H1 (cell line): ENCODE results near the gene ICOSLG. TPM values are rescaled to one million over a fixed set of nuclear protein-coding genes. Genes with fewer than 3 reads are reported as not detected.
A peak's percentile ranks its signal among the peaks of the same experiment; 100 is the strongest.

ENCODE experiments used
- CTCF ChIA-PET: fragments of 300-600 bp; sonication (Branson Sonifier 250); formaldehyde crosslinking; loops from one replicate; lab custom pipeline; 2021; ENCODE audit not compliant: partially characterized antibody; lab: Charles Lee
- POLR2A ChIA-PET: fragments of 300-600 bp; sonication (Branson Sonifier 250); formaldehyde crosslinking; loops from one replicate; lab custom pipeline; 2021; ENCODE audit warnings: inconsistent platforms; ENCODE audit not compliant: partially characterized antibody; lab: Charles Lee
- DNase-seq, 2 experiments: peaks; one replicate each; pipeline versions ENCODE4 v3.0.0 to v3.0.0-alpha.2; 2010 to 2022; ENCODE audit warnings: low spot score in 2 of 2, low read depth in 1 of 2, mixed read lengths in 1 of 2
- FAIRE-seq: peaks from 2 replicates; lab custom pipeline; 2011; peaks lifted over from hg19 to GRCh38; lab: Jason Lieb, UNC
- H2AFZ ChIP-seq: 2 replicates; pipeline ENCODE4 v1.8.1; 2012; ENCODE audit warnings: low read length, inconsistent platforms
- H2AK5ac ChIP-seq: 2 replicates; pipeline ENCODE4 v1.6.1; 2013; ENCODE audit warnings: low read depth, low read length
- H2BK120ac ChIP-seq: replicated peaks from 2 replicates; pipeline ENCODE3; 2013; ENCODE audit warnings: low read depth, low read length, inconsistent platforms
- H2BK12ac ChIP-seq: 2 replicates; pipeline ENCODE4 v1.6.1; 2013; ENCODE audit warnings: low read depth, low read length
- H2BK15ac ChIP-seq: 2 replicates; pipeline ENCODE4 v1.6.1; 2013; ENCODE audit warnings: low read length
- H2BK20ac ChIP-seq: 2 replicates; pipeline ENCODE4 v1.6.1; 2013; ENCODE audit warnings: low read length
- H2BK5ac ChIP-seq: 2 replicates; pipeline ENCODE4 v1.6.1; 2013; ENCODE audit warnings: low read depth, low read length
- H3K14ac ChIP-seq: 2 replicates; pipeline ENCODE4 v1.6.1; 2013; ENCODE audit warnings: inconsistent platforms; ENCODE audit not compliant: insufficient read length
- H3K18ac ChIP-seq: 2 replicates; pipeline ENCODE4 v1.6.1; 2013; ENCODE audit warnings: low read length; ENCODE audit errors: extremely low read depth
- H3K23ac ChIP-seq: 2 replicates; pipeline ENCODE4 v1.6.1; 2013; ENCODE audit warnings: inconsistent platforms; ENCODE audit not compliant: insufficient read length
- H3K23me2 ChIP-seq: 2 replicates; pipeline ENCODE4 v1.6.1; 2013; ENCODE audit warnings: low read depth, low read length
- H3K27ac ChIP-seq: 2 replicates; pipeline ENCODE4 v1.6.1; 2011; ENCODE audit warnings: low read depth, low read length, inconsistent platforms
- H3K27me3 ChIP-seq, 4 experiments: replicated peaks in 1 of 4; 1 replicate in 1 of 4; 2 replicates in 3 of 4; pipeline versions ENCODE4 v1.6.1 to v1.8.1; 2011 to 2013; ENCODE audit warnings: low read length in 3 of 4, mild to moderate bottlenecking in 3 of 4, inconsistent platforms in 2 of 4, mixed read lengths in 2 of 4, moderate library complexity in 1 of 4; ENCODE audit not compliant: control insufficient read depth in 3 of 4, insufficient read depth in 3 of 4; ENCODE audit errors: extremely low read depth in 1 of 4
- H3K36me3 ChIP-seq, 4 experiments: 2 replicates each; pipeline versions ENCODE4 v1.6.1 to v1.8.1; 2011 to 2013; ENCODE audit warnings: mild to moderate bottlenecking in 4 of 4, low read length in 3 of 4, moderate library complexity in 2 of 4, control low read depth in 1 of 4, inconsistent platforms in 1 of 4; ENCODE audit not compliant: insufficient read depth in 4 of 4, control insufficient read depth in 2 of 4
- H3K4ac ChIP-seq: replicated peaks from 2 replicates; pipeline ENCODE3; 2013; ENCODE audit warnings: low read length, low read depth, mixed read lengths, inconsistent platforms; ENCODE audit not compliant: insufficient read length
- H3K4me1 ChIP-seq, 4 experiments: replicated peaks in 1 of 4; 1 replicate in 1 of 4; 2 replicates in 3 of 4; pipeline versions ENCODE4 v1.6.1 to v1.8.1; 2011 to 2013; ENCODE audit warnings: low read length in 3 of 4, inconsistent platforms in 2 of 4, mixed read lengths in 1 of 4; ENCODE audit not compliant: insufficient read depth in 4 of 4, control insufficient read depth in 3 of 4
- H3K4me2 ChIP-seq, 2 experiments: 2 replicates each; pipeline versions ENCODE4 v1.6.1 to v1.8.1; 2011 to 2013; ENCODE audit warnings: low read depth in 2 of 2, low read length in 2 of 2, control low read depth in 1 of 2, inconsistent platforms in 1 of 2, mild to moderate bottlenecking in 1 of 2; ENCODE audit not compliant: insufficient read depth in 1 of 2
- H3K4me3 ChIP-seq, 4 experiments: fragments of 200-600, 300-600 bp in 1 of 4; sonication (generic), shearing (Covaris generic), sonication (Bioruptor Twin) in 1 of 4; 2 replicates each; pipeline versions ENCODE4 v1.5.1 to v1.8.1; 2011 to 2016; ENCODE audit warnings: low read length in 4 of 4, low read depth in 3 of 4, control low read depth in 2 of 4, inconsistent platforms in 2 of 4, mild to moderate bottlenecking in 2 of 4, mixed read lengths in 1 of 4, moderate library complexity in 1 of 4; ENCODE audit not compliant: insufficient read depth in 2 of 4; ENCODE audit errors: extremely low read depth in 1 of 4
- H3K56ac ChIP-seq: replicated peaks from 2 replicates; pipeline ENCODE3; 2013; ENCODE audit warnings: low read depth, mild to moderate bottlenecking, mixed read lengths, low read length, inconsistent platforms; ENCODE audit not compliant: insufficient read length
- H3K79me1 ChIP-seq: 2 replicates; pipeline ENCODE4 v1.6.1; 2013; ENCODE audit warnings: low read depth, low read length, control low read depth
- H3K79me2 ChIP-seq, 2 experiments: 2 replicates each; pipeline versions ENCODE4 v1.6.1 to v1.8.1; 2012 to 2013; ENCODE audit warnings: low read length in 2 of 2, mild to moderate bottlenecking in 2 of 2, inconsistent platforms in 1 of 2; ENCODE audit not compliant: insufficient read depth in 2 of 2, control insufficient read depth in 1 of 2
- H3K9ac ChIP-seq, 4 experiments: replicated peaks in 1 of 4; 1 replicate in 1 of 4; 2 replicates in 3 of 4; pipeline versions ENCODE4 v1.6.1 to v1.8.1; 2011 to 2013; ENCODE audit warnings: low read depth in 3 of 4, low read length in 3 of 4, control low read depth in 2 of 4, mild to moderate bottlenecking in 2 of 4, moderate library complexity in 2 of 4, inconsistent platforms in 1 of 4; ENCODE audit errors: extremely low read depth in 1 of 4
- H3K9me3 ChIP-seq, 2 experiments: 2 replicates each; pipeline versions ENCODE4 v1.6.1 to v1.8.1; 2012 to 2013; ENCODE audit warnings: mild to moderate bottlenecking in 2 of 2, moderate library complexity in 2 of 2, control low read depth in 1 of 2, inconsistent platforms in 1 of 2, low read depth in 1 of 2, low read length in 1 of 2, mixed read lengths in 1 of 2; ENCODE audit not compliant: insufficient read depth in 2 of 2
- H4K20me1 ChIP-seq, 2 experiments: replicated peaks in 1 of 2; 2 replicates each; pipeline versions ENCODE3 to v1.8.1; 2011 to 2013; ENCODE audit warnings: inconsistent platforms in 2 of 2, low read length in 2 of 2, mild to moderate bottlenecking in 1 of 2; ENCODE audit not compliant: insufficient read depth in 2 of 2, control insufficient read depth in 1 of 2
- H4K5ac ChIP-seq: 2 replicates; pipeline ENCODE4 v1.6.1; 2013; ENCODE audit warnings: low read length, low read depth, mixed read lengths, inconsistent platforms; ENCODE audit not compliant: insufficient read length
- H4K8ac ChIP-seq: 2 replicates; pipeline ENCODE4 v1.8.0; 2013; ENCODE audit warnings: mild to moderate bottlenecking, moderate library complexity, low read length, inconsistent platforms; ENCODE audit not compliant: insufficient read depth; ENCODE audit errors: extremely low read depth
- H4K91ac ChIP-seq: replicated peaks from 2 replicates; pipeline ENCODE3; 2013; ENCODE audit warnings: low read length, mixed read lengths, inconsistent platforms; ENCODE audit not compliant: insufficient read length
- BACH1 ChIP-seq: IDR thresholded peaks from 2 replicates; pipeline ENCODE4 v1.6.1; 2012; ENCODE audit warnings: low read length, improper control_type of control experiment
- BRCA1 ChIP-seq: IDR thresholded peaks from 2 replicates; pipeline ENCODE4 v1.6.1; 2012; ENCODE audit warnings: low read depth, low read length, improper control_type of control experiment
- CEBPB ChIP-seq: IDR thresholded peaks from 2 replicates; pipeline ENCODE4 v1.6.1; 2012; ENCODE audit warnings: low read depth, low read length
- CHD1 ChIP-seq: IDR thresholded peaks from 2 replicates; pipeline ENCODE4 v1.6.1; 2012; ENCODE audit warnings: low read depth, low read length, improper control_type of control experiment
- EGR1 ChIP-seq: IDR thresholded peaks from 2 replicates; pipeline ENCODE4 v1.6.1; 2011; ENCODE audit warnings: low read depth, low read length, borderline replicate concordance
- GTF2F1 ChIP-seq: IDR thresholded peaks from 2 replicates; pipeline ENCODE4 v1.6.1; 2012; ENCODE audit warnings: low read depth, low read length, improper control_type of control experiment, borderline replicate concordance
- HDAC6 ChIP-seq: IDR thresholded peaks from one replicate; pipeline ENCODE4 v1.7.1; 2012; ENCODE audit warnings: low read depth, mild to moderate bottlenecking, inconsistent platforms, low read length, moderate library complexity
- KDM1A ChIP-seq: fragments of 200-600, 300-600 bp; sonication (generic); IDR thresholded peaks from 2 replicates; pipeline ENCODE4 v1.7.1; 2016; ENCODE audit warnings: mild to moderate bottlenecking, low read length, borderline replicate concordance
- MAFK ChIP-seq: IDR thresholded peaks from 2 replicates; pipeline ENCODE4 v1.6.1; 2012; ENCODE audit warnings: low read depth, mild to moderate bottlenecking, improper control_type of control experiment, low read length
- MAX ChIP-seq: IDR thresholded peaks from 2 replicates; pipeline ENCODE4 v1.6.1; 2012; ENCODE audit warnings: inconsistent platforms
- NRF1 ChIP-seq: IDR thresholded peaks from 2 replicates; pipeline ENCODE4 v1.6.1; 2011; ENCODE audit warnings: mild to moderate bottlenecking, low read depth, low read length, improper control_type of control experiment
- POLR2A ChIP-seq, 2 experiments: IDR thresholded peaks; 1 replicate in 1 of 2; 2 replicates in 1 of 2; pipeline ENCODE4 v1.6.1; 2011; ENCODE audit warnings: low read depth in 2 of 2, low read length in 2 of 2, mild to moderate bottlenecking in 2 of 2; ENCODE audit errors: control extremely low read depth in 1 of 2
- RNF2 ChIP-seq: fragments of 200-900, 300-1000 bp; sonication (generic); IDR thresholded peaks from 2 replicates; pipeline ENCODE4 v1.7.1; 2016; ENCODE audit warnings: borderline replicate concordance, low read depth, mild to moderate bottlenecking, antibody characterized with exemption, low read length; ENCODE audit not compliant: poor library complexity, severe bottlenecking; ENCODE audit errors: missing control alignments
- TAF1 ChIP-seq: IDR thresholded peaks from 2 replicates; pipeline ENCODE4 v1.6.1; 2011; ENCODE audit warnings: mild to moderate bottlenecking, low read depth, low read length
- WGBS, 2 experiments: shearing (Covaris generic) in 1 of 2; methylation state at CpG; one replicate each; pipeline versions ENCODE4 v1.1.6 to v1.1.7; 2013 to 2015; ENCODE audit warnings: low lambda C conversion rate in 2 of 2, mixed read lengths in 2 of 2, inconsistent platforms in 1 of 2, low coverage in 1 of 2, missing lambda C conversion rate in 1 of 2; ENCODE audit not compliant: insufficient replicate concordance in 2 of 2, insufficient coverage in 1 of 2, insufficient read length in 1 of 2; ENCODE audit errors: extremely low coverage in 1 of 2, missing lambda C conversion rate in 1 of 2; 5-methylcytosine and 5-hydroxymethylcytosine counted together
- polyA plus RNA-seq, 7 experiments: library from polyadenylated mRNA; depleted of rRNA in 3 of 7; stranded (reverse) in 5 of 7; unstranded in 2 of 7; fragments of >200 nt in 5 of 7; fragments of 200-250 nt in 2 of 7; gene quantifications; 1 replicate in 5 of 7; 2 replicates in 1 of 7; 4 replicates in 1 of 7; pipeline versions ENCODE4 v1.2.1 to v1.2.3, GENCODE V29; 2011 to 2013; ENCODE audit warnings: missing spikeins in 2 of 7, mixed read lengths in 2 of 7
- total RNA-seq: library from RNA; stranded (reverse); fragmentation: NEBNext Ultra II Directional; extraction: Animal tissue kit (Norgen Biotek cat#: 25700); gene quantifications from 2 replicates; pipeline ENCODE4 v1.2.1, GENCODE V29; 2021

The ICOSLG gene
- total and polyA plus RNA-seq, 2 of the 8 experiments (the other 6 are each of a cell fraction or from before 2014, with no cell fraction given), result 2.3 to 5.5 TPM

GRCh38 chr21:44261675-44262295 is 21.0 kb upstream of the ICOSLG start, which contains the start of gene DNMT3L:
Gene DNMT3L (minus strand): TSS chr21:44261897. CDS start chr21:44261259, 638 bp downstream.
- Histone ChIP-seq H3K79me1 (no peaks in the 10 kb centered on the region), H3K9ac (no peak within 1 kb of the TSS), H3K27me3 (no peaks in the 10 kb centered on the region), H2BK5ac (no peak within 1 kb of the TSS; the same call in 1 of the 2 replicates), H3K14ac (no peak within 1 kb of the TSS), H2BK20ac (no peak within 1 kb of the TSS), H4K8ac (peak within 1 kb of the TSS; percentile 51; the same call in 1 of the 2 replicates), H4K20me1 (no peaks in the 10 kb centered on the region), H3K4me2 (no peak within 1 kb of the TSS), H2AK5ac (peak within 1 kb of the TSS; percentile 65; the same call in 1 of the 2 replicates), H4K91ac (peak within 1 kb of the TSS; percentile 73), H2BK120ac (no peak within 1 kb of the TSS), H4K5ac (no peak within 1 kb of the TSS), H3K4me3 (no peak within 1 kb of the TSS), H3K4ac (no peak within 1 kb of the TSS), H3K36me3 (no peaks in the 10 kb centered on the region), H3K4me1 (peaks cover 0 to 7% (median 4%) of the 10 kb centered on the region in 4 experiments; a peak in 6 of 7 replicates), H3K23ac (no peak within 1 kb of the TSS), H3K18ac (peak within 1 kb of the TSS; percentile 32; the same call in 1 of the 2 replicates), H3K56ac (no peak within 1 kb of the TSS), H3K27ac (no peak within 1 kb of the TSS), H2BK12ac (peak within 1 kb of the TSS; percentile 43; the same call in 1 of the 2 replicates), H2BK15ac (peak within 1 kb of the TSS; percentile 98; the same call in 1 of the 2 replicates), H3K79me2 (no peaks in the 10 kb centered on the region), H2AFZ (no peak within 1 kb of the TSS), H3K23me2 (no peaks in the 10 kb centered on the region), H3K9me3 (no peaks in the 10 kb centered on the region)
- CTCF ChIA-PET, result interaction anchor here (0.7 kb wide), 1 partner anchor 167 kb away, joined by 3 read pairs; no protein-coding TSS in a partner anchor
- POLR2A ChIA-PET, result interaction anchor here (0.5 to 0.6 kb wide), 2 partner anchors 41 to 176 kb away, joined by 3 read pairs; no protein-coding TSS in a partner anchor
- DNase-seq, result no peak
- no peak for FAIRE-seq
- 94% methylated on average over 12 of the region's 19 CpGs; no CpG with 5 or more reads in 1 of the 2 experiments for WGBS, 2 experiments
- TF ChIP-seq HDAC6 (no peak), CHD1 (no peak), EGR1 (no peak), KDM1A (no peak), POLR2A (IDR thresholded peaks at IDR 0.05; ENCODE audit: control extremely low read depth in 1 of 2, low read depth in 2 of 2, low read length in 2 of 2) (no peak), MAFK (no peak), GTF2F1 (no peak), BACH1 (no peak), RNF2 (no peak), MAX (no peak), TAF1 (no peak), NRF1 (no peak), CEBPB (no peak), BRCA1 (no peak)
